NCI-H524 (cell line): ENCODE data around the gene PSMG4.

ENCODE experiments used
- DNase-seq, 2 experiments: peaks; one replicate each; lab custom pipeline; 2025; lab: John Stamatoyannopoulos, UW

The PSMG4 gene

GRCh38 chr6:3290149-3290930 lies 31.6 kb downstream of the PSMG4 start:
- DNase-seq: no peak

- DNase-seq: no peak
Measured at GRCh38 chr6:3290931-3291211, 32.1 kb downstream of the PSMG4 start.

GRCh38 chr6:3291346-3291745 lies 32.6 kb downstream of the PSMG4 start:
- no peak for DNase-seq

GRCh38 chr6:3291987-3292386 lies 33.2 kb downstream of the PSMG4 start:
- DNase-seq: no peak

- DNase-seq: no peak
Measured at GRCh38 chr6:3292431-3293197, 33.9 kb downstream of the PSMG4 start.

- DNase-seq: no peak
Measured at GRCh38 chr6:3293271-3294155, 34.8 kb downstream of the PSMG4 start.

- no peak for DNase-seq
Measured at GRCh38 chr6:3294396-3294795, 35.6 kb downstream of the PSMG4 start.

GRCh38 chr6:3294921-3295871 lies 36.4 kb downstream of the PSMG4 start:
- DNase-seq: peak; percentile 90 to 95

GRCh38 chr6:3296078-3296477 lies 37.3 kb downstream of the PSMG4 start:
- peak; percentile 81 for DNase-seq

- no peak for DNase-seq
Measured at GRCh38 chr6:3296537-3296936, 37.8 kb downstream of the PSMG4 start.

- no peak for DNase-seq
Measured at GRCh38 chr6:3297006-3297405, 38.3 kb downstream of the PSMG4 start.

GRCh38 chr6:3297909-3298308 lies 39.2 kb downstream of the PSMG4 start:
- no peak for DNase-seq

GRCh38 chr6:3299221-3299620 lies 40.5 kb downstream of the PSMG4 start:
- DNase-seq: no peak

- no peak for DNase-seq
Measured at GRCh38 chr6:3301506-3301905, 42.8 kb downstream of the PSMG4 start.

- DNase-seq: no peak
Measured at GRCh38 chr6:3303795-3304411, 45.2 kb downstream of the PSMG4 start.

GRCh38 chr6:3304500-3305215 lies 45.9 kb downstream of the PSMG4 start:
- DNase-seq: no peak

- no peak for DNase-seq
Measured at GRCh38 chr6:3305216-3305565, 46.4 kb downstream of the PSMG4 start.

GRCh38 chr6:3305831-3306230 lies 47.1 kb downstream of the PSMG4 start:
- DNase-seq: no peak

GRCh38 chr6:3306848-3307247 lies 48.1 kb downstream of the PSMG4 start:
- peak; percentile 88 to 97 for DNase-seq

GRCh38 chr6:3307436-3307835 lies 48.7 kb downstream of the PSMG4 start:
- no peak for DNase-seq
